T47D (cell line): Measurements from ENCODE around the gene RORB.

Experiments used
- DNase-seq, 2 experiments: peaks; one replicate each; pipeline versions ENCODE4 v3.0.0 to v3.0.0-alpha.2; 2011 to 2012; ENCODE audit warnings: low read depth in 1 of 2, low spot score in 1 of 2
- JUND ChIP-seq: IDR thresholded peaks from 2 replicates; pipeline ENCODE4 v1.6.1; 2012; ENCODE audit warnings: low read depth
- in situ Hi-C: cut with HindIII; loops from 2 replicates; pipeline ENCODE4 v1.10.0; 2016; ENCODE audit warnings: low sequenced_read_pairs, low pct_unique_long_range_greater_than_20kb

Gene RORB

DNA sequence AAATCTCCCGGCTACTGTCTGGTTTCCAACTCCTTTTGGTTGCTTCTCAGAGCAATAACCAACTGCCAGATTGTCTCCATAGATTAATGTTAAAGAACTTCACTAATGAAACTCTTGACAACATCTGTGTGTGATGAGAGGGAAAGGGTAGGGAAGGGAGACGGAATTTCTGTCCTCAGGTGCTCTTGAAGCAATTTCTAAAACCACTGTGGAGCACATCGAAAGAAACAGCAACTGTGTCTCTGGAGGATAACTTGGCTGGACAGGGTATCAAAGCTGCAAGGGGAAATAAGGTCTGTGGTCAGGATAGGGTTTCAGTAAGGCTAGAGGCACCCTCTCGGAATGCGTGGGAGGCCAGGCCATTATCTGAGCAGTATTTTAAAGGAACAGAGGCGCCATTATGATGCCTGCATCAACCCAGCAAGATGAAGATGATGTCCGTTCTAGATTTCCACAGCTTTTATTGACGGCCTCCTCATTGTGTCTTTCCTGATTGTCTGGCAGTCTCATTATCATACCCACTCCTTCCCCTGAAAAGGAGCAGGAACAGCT, 76.6 kb downstream of the RORB start:
- no peak for TF ChIP-seq JUND
- in situ Hi-C loops, result no loop called here
- DNase-seq, result no peak

DNA sequence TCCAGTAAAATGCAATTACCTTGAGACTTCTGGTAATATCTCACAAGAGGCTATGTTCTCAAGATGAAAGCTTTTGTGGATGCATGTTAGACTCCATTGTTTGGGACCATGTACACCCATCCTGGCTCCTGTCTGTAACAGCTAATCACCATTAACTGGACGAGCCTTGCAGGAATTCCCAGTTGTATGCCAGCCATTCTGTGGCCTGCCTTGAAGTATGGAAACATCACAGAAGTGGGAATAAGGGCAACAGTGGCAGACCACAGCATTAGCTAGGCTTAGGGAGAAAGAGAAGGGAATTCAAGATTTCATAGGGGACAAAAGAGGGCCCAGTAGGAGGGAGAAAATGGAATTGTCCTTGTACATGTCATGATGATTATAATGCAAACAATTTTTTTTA, 79.0 kb downstream of the RORB start:
- TF ChIP-seq JUND, result no peak
- no peak for DNase-seq
- in situ Hi-C loops, result no loop called here

DNA sequence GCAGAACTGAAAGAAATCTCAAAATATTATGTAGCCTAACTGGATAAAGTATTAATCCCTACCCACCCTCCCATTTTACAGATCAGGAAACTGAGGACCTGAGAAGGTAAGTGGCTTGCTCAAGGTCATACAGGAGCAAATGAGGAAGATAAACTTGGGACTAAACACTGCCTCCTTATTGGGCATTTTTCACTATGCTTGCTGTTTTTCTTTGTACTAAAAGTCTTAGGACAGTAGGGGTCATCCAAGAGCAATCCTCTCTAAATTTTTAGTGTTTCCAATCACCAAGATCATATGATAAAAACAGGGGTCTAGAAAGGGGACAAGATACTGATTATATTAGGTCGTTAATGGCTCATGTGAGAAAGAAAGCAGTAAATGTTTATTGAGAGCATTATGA, 80.8 kb downstream of the RORB start:
- no peak for TF ChIP-seq JUND
- in situ Hi-C loops, result no loop called here
- peak in 1 of 2 experiments; percentile 20 for DNase-seq

DNA sequence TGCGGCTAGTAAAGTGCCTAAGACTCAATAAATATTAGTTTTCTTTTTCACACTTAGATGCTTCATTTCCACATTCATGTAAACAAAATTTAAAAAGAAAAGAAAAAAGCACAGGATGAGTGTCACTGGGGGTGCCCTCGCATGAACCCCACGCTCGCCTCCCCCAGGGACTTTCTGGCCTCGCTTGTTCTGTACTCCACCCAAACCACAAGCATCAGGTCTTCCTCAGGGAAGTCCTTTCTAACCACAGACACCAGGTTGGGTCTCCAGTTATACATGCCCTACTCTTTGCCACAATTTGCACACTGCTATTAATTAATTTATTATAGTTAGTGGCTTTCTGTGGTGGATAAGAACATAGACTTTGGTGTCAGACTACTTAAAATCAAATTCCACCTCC, 92.4 kb downstream of the RORB start:
- in situ Hi-C loops, result no loop called here
- DNase-seq, result no peak
- TF ChIP-seq JUND, result no peak

DNA sequence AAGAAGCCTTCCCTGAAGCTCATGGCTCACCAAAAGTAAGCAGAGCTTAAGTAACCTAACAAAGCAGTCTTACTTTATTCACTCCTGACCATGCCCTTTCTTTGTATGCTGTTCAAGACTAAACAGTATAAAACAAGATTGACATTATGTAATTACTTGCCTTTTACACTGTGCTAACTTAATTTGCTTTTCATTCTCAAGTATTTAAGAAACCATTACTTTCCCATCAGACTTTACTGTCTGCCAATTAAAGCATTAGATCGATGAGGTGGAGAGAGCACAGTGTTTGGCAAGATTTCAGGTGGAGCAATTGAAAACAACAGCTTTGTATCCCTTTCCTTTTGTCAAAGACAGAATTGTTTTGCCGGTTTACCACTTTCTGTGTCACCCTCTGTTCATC, 98.2 kb downstream of the RORB start:
- in situ Hi-C loops, result no loop called here
- TF ChIP-seq JUND, result no peak
- no peak for DNase-seq

DNA sequence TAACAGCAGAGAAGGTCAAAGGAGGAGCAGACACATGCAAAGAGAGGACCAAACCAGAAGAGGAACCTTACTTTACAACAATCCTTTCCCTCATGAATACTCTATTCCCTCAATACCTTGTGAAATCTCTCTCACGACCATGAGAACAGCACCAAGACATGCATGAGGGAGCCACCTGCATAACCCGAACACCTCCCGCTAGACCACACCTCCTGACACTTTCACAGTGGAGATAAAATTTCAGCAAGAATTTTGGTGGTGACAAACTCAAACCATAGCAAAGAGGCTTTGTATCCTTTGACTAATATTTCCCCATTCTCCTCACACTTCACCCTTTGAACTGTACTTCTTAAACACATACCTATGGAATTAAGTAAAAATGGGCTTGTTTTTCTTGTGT, 101.7 kb downstream of the RORB start:
- DNase-seq, result no peak
- no peak for TF ChIP-seq JUND
- in situ Hi-C loops, result no loop called here

DNA sequence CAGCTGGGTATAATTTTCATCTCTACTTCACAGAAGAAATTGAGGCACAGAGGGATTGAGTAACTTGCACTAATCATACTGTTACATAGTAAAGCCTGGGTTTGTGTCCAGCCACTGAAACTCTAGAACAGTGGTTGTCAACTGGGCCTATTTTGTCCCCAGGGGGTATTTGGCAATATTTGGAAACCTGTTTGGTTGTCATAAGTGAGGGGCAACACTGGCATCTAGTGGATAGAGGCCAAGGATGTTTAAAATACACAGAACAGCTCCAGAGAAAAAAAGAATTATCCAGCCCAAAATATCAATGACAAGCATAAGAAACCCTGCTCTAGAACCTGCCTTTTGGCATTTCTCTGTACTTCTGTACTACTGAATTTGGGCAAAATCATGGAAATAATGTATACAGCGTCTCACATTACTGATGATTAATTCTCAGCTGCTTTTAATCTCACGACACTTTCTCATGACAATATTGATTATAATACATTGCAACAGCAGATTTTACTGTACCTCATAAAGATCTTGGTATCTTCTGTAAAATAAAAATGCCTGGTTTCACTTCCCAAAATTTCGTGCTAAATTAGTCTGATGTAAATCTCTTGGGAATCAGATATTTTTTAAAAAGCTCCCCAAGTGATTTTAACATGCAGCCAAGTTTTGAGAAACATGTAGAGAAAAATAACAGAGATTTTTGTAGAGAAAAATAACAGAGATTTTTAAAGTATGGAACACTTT, 112.7 kb downstream of the RORB start:
- TF ChIP-seq JUND, result no peak
- DNase-seq, result peak in 1 of 2 experiments; percentile 61
- in situ Hi-C loops, result no loop called here

DNA sequence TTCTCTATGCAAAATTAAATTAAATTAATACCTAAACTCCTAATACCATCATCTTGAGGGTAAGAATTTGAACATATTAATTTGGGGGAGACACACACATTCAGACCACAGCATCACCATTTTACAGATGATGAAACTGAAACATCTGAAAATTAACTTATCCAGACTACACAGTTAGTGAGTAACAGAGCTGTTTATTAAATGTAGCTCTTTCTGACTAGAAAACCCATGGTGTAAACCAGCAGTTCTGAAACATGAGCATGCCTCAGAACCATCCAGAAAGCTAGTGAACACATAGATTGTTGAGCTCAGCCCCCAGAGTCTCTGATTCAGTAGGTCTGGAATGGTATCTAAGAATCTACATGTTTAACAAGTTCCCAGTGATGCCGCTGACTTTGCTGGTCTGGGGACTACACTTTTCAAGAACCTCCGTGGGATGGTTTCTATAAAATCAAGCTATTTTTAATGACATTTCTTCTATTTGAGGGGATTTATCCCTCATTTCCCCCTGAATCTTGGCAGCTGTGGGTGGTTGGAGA, 113.5 kb downstream of the RORB start:
- TF ChIP-seq JUND, result no peak
- no peak for DNase-seq
- in situ Hi-C loops, result no loop called here

DNA sequence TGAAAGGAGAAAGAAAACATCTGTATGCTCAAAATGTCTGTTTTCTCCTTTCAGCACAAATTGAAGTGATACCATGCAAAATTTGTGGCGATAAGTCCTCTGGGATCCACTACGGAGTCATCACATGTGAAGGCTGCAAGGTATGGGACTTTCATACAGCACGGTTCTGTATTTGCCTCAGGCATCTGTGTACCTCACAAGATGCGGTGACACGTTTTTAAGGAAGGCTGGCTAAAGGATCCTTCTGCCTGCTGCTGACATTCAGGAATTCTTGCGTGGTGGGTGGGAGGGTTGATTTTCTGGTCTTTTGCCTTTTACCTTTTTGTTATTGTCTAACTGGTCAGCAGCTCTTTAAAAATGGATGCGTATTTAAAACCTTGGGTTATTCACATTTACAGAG, 133.1 kb downstream of the RORB start:
- in situ Hi-C loops, result no loop called here

DNA sequence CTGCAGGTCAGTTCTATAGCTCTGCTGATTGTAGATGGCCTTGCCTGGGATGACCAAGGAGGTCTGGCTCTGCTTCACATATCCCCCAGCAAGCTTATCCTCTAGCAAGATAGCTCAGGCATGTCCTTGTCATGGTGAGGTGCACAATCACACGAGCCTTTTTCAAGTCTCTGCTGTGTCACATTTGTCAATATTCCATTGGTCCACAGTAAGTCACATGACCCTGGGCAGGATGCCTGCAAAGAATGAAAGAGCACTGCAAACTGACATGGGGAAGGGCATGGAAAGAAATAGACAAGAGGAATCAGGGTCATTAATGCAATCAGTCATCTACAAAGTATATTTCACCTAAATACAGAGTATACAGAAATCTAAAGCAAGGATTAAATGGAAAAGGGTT, 142.0 kb downstream of the RORB start:
- no peak for TF ChIP-seq JUND
- in situ Hi-C loops, result no loop called here

More for the DNA sequence above, 133.1 kb downstream of the RORB start:
- DNase-seq, result no peak
- TF ChIP-seq JUND, result no peak

DNA sequence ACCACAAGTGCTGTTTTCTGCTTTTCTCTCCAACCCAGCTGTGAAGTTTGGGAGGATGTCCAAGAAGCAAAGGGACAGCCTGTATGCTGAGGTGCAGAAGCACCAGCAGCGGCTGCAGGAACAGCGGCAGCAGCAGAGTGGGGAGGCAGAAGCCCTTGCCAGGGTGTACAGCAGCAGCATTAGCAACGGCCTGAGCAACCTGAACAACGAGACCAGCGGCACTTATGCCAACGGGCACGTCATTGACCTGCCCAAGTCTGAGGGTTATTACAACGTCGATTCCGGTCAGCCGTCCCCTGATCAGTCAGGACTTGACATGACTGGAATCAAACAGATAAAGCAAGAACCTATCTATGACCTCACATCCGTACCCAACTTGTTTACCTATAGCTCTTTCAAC, 145.2 kb downstream of the RORB start:
- in situ Hi-C loops, result no loop called here
- DNase-seq, result peak in 1 of 2 experiments; percentile 14
- TF ChIP-seq JUND, result no peak

More for the DNA sequence above, 142.0 kb downstream of the RORB start:
- no peak for DNase-seq

DNA sequence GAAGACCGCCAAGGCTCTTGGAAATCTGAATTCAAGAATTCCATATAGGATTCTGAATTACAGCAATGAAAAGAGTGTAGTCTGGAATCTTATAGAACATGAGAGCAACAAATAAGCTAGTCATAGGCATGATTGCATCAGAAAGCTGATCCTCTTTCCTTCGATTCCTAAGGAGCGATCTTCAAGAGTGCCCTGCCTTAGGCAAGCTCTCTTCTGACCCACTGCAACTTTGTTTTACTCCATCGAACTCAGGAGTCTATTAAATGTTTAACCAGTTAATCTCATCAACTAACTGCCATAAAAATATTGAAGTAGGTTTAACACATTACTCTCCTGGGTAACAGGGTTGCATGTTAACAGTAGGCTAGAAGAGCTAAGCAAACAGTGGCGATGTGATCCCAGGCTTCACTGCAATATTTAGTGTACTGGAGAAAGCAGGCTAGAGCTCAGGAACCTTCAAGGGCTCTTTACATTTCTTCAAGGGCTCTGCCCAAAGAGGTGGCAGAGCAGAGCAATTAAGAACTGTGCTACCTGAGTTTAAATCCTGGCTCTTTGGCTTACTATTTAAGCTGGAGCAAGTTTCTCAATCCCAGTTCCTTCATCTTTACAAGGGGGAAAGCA, 146.3 kb downstream of the RORB start:
- no peak for TF ChIP-seq JUND
- in situ Hi-C loops, result no loop called here
- no peak for DNase-seq

DNA sequence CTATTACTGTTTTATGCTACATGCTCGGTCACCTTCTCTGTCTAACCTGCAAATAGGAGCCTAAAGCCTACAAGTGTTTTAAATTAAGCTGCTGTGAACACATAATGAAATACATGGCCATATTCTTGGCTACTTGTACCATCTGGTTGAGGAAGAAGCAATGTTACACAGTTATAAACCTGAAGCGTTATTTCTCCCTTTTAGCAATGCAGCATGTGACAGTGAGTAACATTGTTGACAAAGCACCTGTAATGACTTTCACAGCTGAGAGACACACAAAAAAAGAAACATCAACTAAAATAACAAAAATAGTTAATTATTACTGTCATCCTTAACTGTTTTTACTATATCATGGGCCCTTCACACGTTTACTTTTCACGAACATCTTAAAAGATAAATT, 146.9 kb downstream of the RORB start:
- no peak for DNase-seq
- in situ Hi-C loops, result no loop called here
- TF ChIP-seq JUND, result no peak
